H1 (cell line): ENCODE data around the gene CNNM2. TPM values are rescaled to one million over a fixed set of nuclear protein-coding genes. Genes with fewer than 3 reads are reported as not detected.

ENCODE experiments used
- BCL11A ChIP-seq, 2 experiments: IDR thresholded peaks; one replicate each; pipeline ENCODE4 v1.6.1; 2011; ENCODE audit warnings: low read depth in 2 of 2, low read length in 2 of 2, mild to moderate bottlenecking in 2 of 2
- SRF ChIP-seq: IDR thresholded peaks from 2 replicates; pipeline ENCODE4 v1.6.1; 2011; ENCODE audit warnings: mild to moderate bottlenecking, low read depth, low read length, moderate library complexity
- TEAD4 ChIP-seq: IDR thresholded peaks from 2 replicates; pipeline ENCODE4 v1.6.1; 2012; ENCODE audit warnings: low read depth, low read length, inconsistent platforms, mixed read lengths
- polyA plus RNA-seq, 7 experiments: library from polyadenylated mRNA; depleted of rRNA in 3 of 7; stranded (reverse) in 5 of 7; unstranded in 2 of 7; fragments of >200 nt in 5 of 7; fragments of 200-250 nt in 2 of 7; gene quantifications; 1 replicate in 5 of 7; 2 replicates in 1 of 7; 4 replicates in 1 of 7; pipeline versions ENCODE4 v1.2.1 to v1.2.3, GENCODE V29; 2011 to 2013; ENCODE audit warnings: missing spikeins in 2 of 7, mixed read lengths in 2 of 7
- total RNA-seq: library from RNA; stranded (reverse); fragmentation: NEBNext Ultra II Directional; extraction: Animal tissue kit (Norgen Biotek cat#: 25700); gene quantifications from 2 replicates; pipeline ENCODE4 v1.2.1, GENCODE V29; 2021

The CNNM2 gene
- total and polyA plus RNA-seq, 2 of the 8 experiments (the other 6 are each of a cell fraction or from before 2014, with no cell fraction given): 7.3 to 23.6 TPM

- TF ChIP-seq BCL11A (IDR thresholded peaks at IDR 0.05; ENCODE audit: low read depth in 2 of 2, low read length in 2 of 2) (no peak), SRF (no peak), TEAD4 (no peak)
- TF ChIP-seq, all 59 proteins: peak for 0
Measured at GRCh38 chr10:103096130-103096529, 178.0 kb downstream of the CNNM2 start (continued).
